ENCODE measurements around the gene XYLT1. TPM values are rescaled to one million over a fixed set of nuclear protein-coding genes. Genes with fewer than 3 reads are reported as not detected.
A peak's percentile ranks its signal among the peaks of the same experiment; 100 is the strongest.

Gene XYLT1
- total RNA-seq, 4 donors from 2014 or later: 20.0 to 43.0 (median 27.4) TPM

DNA sequence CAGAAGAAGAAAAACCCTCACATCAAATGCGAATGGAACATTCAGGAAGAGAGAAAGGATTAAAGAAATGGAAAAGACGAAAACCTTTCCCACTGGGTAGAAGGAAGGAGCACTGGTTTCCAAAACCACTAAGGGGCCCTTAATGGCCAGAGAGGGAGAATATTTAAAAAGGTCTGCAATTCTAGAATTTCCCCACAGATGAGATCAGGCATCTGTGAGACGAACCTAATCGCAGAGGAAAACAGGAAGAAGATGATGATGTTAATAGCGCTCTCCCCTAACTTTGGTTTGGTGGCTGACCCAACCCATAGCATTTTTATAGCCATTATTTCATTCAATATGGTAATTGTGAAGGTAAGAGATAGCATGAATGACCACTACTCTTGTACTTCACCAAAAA, 32.8 kb downstream of the XYLT1 start:
- no peak for TF ChIP-seq CTCF (IDR thresholded peaks at IDR 0.05)
- DNase-seq (ENCODE audit: low spot score) (no peak), ATAC-seq (ENCODE audit: low FRiP score) (no peak)

- no peak for TF ChIP-seq CTCF (IDR thresholded peaks at IDR 0.05)
- ATAC-seq (ENCODE audit: low FRiP score): no peak
- no peak for DNase-seq (ENCODE audit: low spot score)
Observed at GRCh38 chr16:17437127-17437720, 33.5 kb downstream of the XYLT1 start.

- no peak for ATAC-seq (ENCODE audit: low FRiP score)
- no peak for DNase-seq (ENCODE audit: low spot score)
- no peak for TF ChIP-seq CTCF (IDR thresholded peaks at IDR 0.05)
Observed at GRCh38 chr16:17435318-17435717, 35.4 kb downstream of the XYLT1 start.

DNA sequence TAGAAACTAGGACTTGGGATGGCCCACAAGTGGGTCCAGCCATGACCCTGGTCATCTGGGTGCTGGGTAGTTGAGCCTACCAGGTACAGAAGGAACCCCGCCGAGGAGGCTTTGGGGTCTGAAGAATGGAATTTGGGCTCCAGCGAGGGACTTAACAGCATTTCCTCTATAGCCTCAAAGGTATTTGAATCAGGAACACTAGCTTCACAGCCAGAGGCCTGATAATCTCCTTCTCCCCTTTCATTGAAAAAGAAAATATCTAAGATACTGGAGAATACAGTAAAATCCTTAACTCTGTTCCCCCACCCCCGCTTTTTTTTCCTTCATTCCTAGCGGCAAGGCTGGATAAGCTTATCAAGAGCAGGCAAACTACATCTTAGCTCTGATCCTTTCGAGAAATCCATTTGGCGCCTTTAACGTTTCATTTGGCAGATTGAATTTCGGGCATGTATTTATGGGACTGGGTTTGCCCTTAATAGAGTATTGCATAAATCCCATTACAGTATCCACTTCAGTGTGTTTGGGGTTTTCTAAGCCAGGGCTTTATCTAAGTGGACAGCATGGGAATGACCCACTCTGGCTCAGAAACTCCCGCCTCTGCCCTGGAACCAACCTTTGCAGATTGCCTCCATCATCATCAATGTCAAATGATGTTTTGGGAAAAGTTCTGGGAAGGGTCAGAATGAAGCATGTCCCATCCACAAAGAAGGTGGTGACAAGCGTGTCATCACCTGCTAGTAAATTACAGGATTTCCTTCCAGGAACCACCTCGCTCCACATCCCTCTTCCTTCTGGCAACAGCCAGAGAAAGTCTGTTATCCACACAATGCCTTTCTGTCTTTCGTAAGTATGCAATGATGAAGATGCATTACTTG, 36.9 kb downstream of the XYLT1 start:
- TF ChIP-seq CTCF (IDR thresholded peaks at IDR 0.05): no peak
- ATAC-seq (ENCODE audit: low FRiP score) (peak; percentile 65), DNase-seq (ENCODE audit: low spot score) (no peak)

DNA sequence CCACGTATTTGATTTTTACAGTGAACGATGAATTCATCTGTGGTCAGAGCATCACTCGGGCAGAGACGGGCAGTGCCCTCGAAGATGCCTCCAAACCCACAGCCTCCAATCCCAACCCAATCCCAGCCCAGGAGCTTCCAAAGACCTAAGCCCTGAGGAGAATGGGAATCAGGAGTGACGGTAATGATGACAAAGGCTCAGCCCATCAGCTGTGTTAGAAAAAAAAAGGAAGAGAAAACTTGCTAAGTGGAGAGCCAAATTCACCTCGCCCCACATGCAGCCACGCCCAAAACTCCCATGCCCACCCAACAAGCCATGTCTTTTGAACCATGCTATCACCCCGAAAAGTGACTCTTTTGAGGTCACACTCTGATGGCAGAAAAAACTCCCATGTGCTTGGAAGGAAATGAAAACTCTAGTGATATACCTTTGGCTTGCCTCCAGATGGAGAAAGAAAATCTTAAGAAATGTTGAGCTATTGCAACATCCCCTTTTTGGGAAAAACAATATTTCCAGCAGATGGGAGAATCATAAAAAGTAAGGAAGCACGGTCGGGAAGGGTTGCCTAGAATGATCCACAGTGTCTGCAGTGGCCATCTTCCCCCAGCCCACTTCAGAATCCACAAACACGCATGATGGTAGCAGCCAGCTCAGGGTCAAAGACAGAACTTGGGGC, 37.7 kb downstream of the XYLT1 start:
- TF ChIP-seq CTCF (IDR thresholded peaks at IDR 0.05): no peak
- ATAC-seq (ENCODE audit: low FRiP score): no peak
- no peak for DNase-seq (ENCODE audit: low spot score)

DNA sequence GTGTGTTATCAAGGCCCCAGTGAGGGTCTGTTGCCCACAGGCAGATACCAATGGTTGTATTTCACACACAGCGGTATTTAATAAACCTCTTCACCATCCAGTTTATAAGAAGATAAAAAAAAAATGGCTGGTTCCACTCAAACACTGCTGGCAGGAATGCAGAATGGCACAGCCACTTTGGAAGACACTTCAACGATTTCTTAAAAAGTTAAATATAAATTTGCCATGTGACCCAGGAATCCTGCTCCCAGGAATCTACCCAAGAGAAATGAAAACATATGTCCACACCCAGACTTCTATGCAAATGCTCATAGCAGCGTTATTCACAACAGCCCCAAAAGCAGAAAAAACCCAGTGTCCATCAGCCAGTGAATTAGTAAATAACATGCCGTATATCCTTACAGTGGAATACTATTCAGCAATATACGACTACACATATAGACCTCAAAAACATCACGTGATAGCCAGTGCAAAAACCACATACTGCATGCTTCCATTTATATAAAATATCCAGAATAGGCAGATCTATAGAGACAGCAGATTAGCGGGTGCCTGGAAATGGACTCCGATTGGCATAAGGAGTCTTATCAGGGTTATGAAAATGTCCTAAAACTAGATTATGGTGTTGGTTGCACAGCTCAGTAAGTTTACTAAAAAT, 38.7 kb downstream of the XYLT1 start:
- no peak for TF ChIP-seq CTCF (IDR thresholded peaks at IDR 0.05)
- ATAC-seq (ENCODE audit: low FRiP score): no peak
- DNase-seq (ENCODE audit: low spot score): no peak
